Measurements from ENCODE around the gene MT1A.

GRCh38 chr16:56591377-56592060 lies 46.9 kb upstream of the MT1A start:
- TF ChIP-seq EP300 (IDR thresholded peaks at IDR 0.05) (no peak), CTCF (IDR thresholded peaks at IDR 0.05) (no peak)
